GM12874 (cell line): Measurements from ENCODE around the gene PCSK4.
A peak's percentile ranks its signal among the peaks of the same experiment; 100 is the strongest.

Experiments
- TF ChIP-seq, protein P1 (sequence below): IDR thresholded peaks from 2 replicates; pipeline ENCODE4 v1.5.1; 2011; ENCODE audit warnings: low read depth, mild to moderate bottlenecking, control low read depth, low read length, moderate library complexity; ENCODE audit not compliant: insufficient read depth

The PCSK4 gene

DNA sequence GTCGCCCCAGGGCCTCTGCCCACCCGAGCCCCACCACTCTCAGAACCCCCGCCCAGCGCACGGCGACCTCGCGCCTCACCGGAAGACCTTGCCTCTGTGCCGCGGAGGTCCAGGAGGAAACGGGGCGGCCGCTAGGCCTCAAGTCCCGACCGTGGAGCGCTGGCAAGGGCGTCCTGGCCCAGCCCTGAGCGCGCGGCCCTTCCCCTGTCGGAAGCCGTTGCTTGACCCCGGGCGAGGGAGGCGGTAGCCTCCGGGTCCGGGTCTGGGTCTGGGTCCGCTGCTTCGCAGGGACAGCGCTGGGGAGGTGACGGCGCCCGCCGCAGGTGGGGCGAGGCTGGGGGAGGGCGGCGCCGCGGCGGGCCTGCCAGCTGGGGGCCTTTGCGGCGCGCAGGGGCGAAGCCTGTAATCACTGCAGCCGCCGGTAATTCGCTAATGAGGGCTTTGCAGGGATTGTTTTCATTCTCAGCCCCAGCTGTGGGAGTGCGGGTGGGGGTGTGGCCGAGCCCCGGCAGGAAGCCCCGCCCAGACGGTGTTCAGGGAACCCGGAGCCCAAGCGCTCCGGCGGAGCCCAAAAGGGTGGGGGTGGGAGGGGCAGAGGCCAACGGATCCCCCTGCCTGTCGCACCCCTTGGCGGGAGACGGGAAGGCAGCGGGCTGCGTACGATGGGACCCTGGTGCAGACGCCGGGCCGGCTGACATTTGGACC, 19.7 kb downstream of the PCSK4 start:
- TF ChIP-seq, protein P1, sequence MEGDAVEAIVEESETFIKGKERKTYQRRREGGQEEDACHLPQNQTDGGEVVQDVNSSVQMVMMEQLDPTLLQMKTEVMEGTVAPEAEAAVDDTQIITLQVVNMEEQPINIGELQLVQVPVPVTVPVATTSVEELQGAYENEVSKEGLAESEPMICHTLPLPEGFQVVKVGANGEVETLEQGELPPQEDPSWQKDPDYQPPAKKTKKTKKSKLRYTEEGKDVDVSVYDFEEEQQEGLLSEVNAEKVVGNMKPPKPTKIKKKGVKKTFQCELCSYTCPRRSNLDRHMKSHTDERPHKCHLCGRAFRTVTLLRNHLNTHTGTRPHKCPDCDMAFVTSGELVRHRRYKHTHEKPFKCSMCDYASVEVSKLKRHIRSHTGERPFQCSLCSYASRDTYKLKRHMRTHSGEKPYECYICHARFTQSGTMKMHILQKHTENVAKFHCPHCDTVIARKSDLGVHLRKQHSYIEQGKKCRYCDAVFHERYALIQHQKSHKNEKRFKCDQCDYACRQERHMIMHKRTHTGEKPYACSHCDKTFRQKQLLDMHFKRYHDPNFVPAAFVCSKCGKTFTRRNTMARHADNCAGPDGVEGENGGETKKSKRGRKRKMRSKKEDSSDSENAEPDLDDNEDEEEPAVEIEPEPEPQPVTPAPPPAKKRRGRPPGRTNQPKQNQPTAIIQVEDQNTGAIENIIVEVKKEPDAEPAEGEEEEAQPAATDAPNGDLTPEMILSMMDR = no peak

DNA sequence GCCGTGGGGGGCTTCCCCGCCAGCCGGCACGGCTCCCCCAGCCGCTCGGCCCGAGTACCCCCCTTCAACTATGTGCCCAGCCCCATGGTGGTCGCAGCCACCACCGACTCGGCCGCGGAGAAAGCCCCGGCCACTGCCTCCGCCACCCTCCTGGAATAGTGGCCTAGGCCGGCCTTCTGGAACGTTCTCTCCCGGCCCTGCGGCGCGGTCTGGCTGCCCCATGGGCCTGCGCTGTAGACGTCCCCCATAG, 20.2 kb downstream of the PCSK4 start:
- TF ChIP-seq, protein P1 = no peak

DNA sequence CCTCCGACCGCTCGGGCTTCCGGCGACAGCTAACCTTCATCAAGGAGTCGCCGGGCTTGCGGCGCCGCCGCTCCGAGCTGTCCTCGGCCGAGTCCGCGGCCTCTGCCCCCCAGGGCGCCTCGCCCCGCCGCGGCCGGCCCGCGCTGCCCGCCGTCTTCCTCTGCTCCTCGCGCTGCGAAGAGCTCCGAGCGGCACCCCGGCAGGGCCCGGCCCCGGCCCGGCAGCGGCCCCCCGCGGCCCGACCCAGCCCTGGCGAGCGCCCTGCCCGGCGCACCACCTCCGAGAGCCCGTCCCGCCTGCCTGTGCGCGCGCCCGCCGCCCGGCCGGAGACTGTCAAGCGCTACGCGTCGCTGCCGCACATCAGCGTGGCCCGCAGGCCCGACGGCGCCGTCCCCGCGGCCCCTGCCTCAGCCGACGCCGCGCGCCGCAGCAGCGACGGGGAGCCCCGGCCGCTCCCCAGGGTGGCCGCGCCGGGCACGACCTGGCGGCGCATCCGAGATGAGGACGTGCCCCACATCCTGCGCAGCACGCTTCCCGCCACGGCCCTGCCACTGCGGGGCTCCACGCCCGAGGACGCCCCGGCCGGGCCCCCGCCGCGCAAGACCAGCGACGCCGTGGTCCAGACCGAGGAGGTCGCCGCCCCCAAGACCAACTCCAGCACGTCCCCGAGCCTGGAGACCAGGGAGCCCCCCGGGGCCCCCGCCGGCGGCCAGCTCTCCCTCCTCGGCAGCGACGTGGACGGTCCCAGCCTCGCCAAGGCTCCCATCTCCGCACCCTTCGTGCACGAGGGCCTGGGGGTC, 20.7 kb downstream of the PCSK4 start:
- TF ChIP-seq, protein P1 = no peak

DNA sequence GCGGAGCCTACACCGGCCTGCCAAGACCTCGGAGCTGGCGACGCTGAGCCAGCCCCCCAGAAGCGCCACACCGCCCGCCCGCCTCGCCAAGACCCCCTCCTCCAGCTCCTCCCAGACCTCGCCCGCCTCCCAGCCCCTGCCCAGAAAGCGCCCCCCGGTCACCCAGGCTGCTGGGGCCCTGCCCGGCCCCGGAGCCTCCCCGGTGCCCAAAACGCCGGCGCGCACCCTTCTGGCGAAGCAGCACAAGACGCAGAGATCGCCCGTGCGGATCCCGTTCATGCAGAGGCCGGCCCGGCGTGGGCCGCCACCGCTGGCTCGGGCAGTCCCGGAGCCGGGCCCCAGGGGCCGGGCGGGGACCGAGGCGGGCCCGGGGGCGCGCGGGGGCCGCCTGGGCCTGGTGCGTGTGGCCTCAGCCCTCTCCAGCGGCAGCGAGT, 21.3 kb downstream of the PCSK4 start:
- TF ChIP-seq, protein P1 = 0 out of 2 replicates have a peak, but pooled peaks have one; percentile 5

DNA sequence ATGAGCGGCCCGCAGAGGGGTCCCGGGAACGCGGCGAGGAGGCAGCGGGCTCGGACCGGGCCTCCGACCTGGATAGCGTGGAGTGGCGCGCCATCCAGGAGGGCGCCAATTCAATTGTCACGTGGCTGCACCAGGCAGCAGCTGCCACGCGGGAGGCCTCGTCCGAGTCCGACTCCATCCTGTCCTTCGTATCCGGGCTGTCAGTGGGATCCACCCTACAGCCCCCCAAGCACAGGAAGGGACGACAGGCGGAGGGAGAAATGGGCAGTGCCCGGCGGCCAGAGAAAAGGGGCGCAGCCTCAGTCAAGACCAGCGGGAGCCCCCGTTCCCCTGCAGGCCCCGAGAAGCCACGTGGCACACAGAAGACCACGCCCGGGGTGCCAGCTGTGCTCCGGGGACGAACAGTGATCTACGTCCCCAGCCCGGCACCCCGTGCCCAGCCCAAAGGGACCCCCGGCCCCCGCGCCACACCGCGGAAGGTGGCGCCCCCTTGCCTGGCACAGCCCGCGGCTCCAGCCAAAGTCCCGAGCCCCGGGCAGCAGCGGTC, 21.8 kb downstream of the PCSK4 start:
- TF ChIP-seq, protein P1 = no peak

DNA sequence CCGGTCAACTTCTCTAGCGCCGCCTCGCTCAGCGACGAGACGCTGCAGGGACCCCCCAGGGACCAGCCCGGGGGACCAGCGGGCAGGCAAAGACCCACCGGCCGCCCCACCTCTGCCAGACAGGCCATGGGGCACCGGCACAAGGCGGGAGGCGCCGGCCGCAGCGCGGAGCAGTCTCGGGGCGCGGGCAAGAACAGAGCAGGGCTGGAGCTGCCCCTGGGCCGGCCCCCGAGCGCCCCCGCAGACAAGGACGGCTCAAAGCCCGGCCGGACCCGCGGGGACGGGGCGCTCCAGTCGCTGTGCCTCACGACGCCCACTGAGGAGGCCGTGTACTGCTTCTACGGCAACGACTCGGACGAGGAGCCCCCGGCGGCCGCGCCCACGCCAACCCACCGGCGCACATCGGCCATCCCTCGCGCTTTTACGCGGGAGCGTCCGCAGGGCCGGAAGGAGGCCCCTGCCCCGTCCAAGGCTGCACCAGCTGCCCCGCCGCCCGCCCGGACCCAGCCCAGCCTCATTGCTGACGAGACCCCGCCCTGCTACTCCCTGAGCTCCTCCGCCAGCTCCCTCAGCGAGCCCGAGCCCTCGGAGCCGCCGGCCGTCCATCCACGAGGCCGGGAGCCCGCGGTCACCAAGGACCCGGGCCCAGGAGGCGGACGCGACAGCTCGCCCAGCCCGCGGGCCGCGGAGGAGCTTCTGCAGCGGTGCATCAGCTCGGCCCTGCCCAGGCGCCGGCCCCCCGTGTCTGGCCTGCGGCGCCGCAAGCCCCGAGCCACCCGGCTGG, 22.5 kb downstream of the PCSK4 start:
- TF ChIP-seq, protein P1 = no peak

DNA sequence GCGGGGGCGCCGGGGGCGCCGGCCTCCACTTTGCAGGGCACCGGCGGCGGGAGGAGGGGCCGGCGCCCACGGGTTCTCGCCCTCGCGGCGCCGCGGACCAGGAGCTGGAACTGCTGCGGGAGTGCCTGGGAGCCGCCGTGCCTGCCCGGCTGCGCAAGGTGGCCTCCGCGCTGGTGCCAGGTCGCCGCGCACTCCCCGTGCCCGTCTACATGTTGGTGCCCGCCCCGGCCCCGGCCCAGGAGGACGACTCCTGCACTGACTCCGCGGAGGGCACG, 23.0 kb downstream of the PCSK4 start:
- TF ChIP-seq, protein P1 = no peak
